Activated CD8-positive, alpha-beta memory T cell treated with anti-CD3 and anti-CD28 coated beads, Interleukin-2, amount 10 ng/mL, durations not matched to agents 7 days and 5 days (primary cell): ENCODE data around the gene NGEF. TPM values are rescaled to one million over a fixed set of nuclear protein-coding genes. Genes with fewer than 3 reads are reported as not detected.

ENCODE experiments used
- ATAC-seq: fragments of 150-1000 bp; cut with Tn5 transposase; one replicate; pipeline ENCODE4 v1.10.0; 2021; ENCODE audit warnings: moderate library complexity
- CTCF ChIA-PET: fragments of 350-600 bp; sonication (Branson Sonifier 250); formaldehyde crosslinking; loops from one replicate; lab custom pipeline; 2021; ENCODE audit warnings: antibody characterized with exemption; lab: Charles Lee
- DNase-seq: peaks from one replicate; pipeline ENCODE4 v3.0.0-alpha.2; 2020
- H3K27ac Mint-ChIP-seq: one replicate; pipeline ENCODE4 v1.8.0; 2021; ENCODE audit warnings: mild to moderate bottlenecking, mixed read lengths
- H3K27me3 Mint-ChIP-seq: one replicate; pipeline ENCODE4 v1.8.0; 2021; ENCODE audit warnings: mixed read lengths
- H3K36me3 Mint-ChIP-seq: one replicate; pipeline ENCODE4 v1.8.0; 2021; ENCODE audit warnings: mild to moderate bottlenecking, mixed read lengths
- H3K4me1 Mint-ChIP-seq: one replicate; pipeline ENCODE4 v1.8.0; 2021; ENCODE audit warnings: mixed read lengths
- H3K4me3 Mint-ChIP-seq: one replicate; pipeline ENCODE4 v1.8.0; 2021; ENCODE audit warnings: mild to moderate bottlenecking, moderate library complexity, mixed read lengths
- H3K9me3 Mint-ChIP-seq: one replicate; pipeline ENCODE4 v1.8.0; 2022; ENCODE audit warnings: low read depth, mixed read lengths
- total RNA-seq, 2 experiments: library from RNA; stranded (reverse); gene quantifications; one replicate each; pipeline ENCODE4 v1.2.3, GENCODE V29; 2021

The NGEF gene
- total RNA-seq, 2 experiments from 2014 or later, result not detected

- Mint-ChIP-seq H3K9me3 (no peaks in the 10 kb centered on the region), H3K4me3 (no peak overlapping the region), H3K36me3 (no peaks in the 10 kb centered on the region), H3K4me1 (no peaks in the 10 kb centered on the region), H3K27me3 (peaks cover 10% of the 10 kb centered on the region), H3K27ac (no peak overlapping the region)
- ATAC-seq (no peak), DNase-seq (peak; percentile 16)
- CTCF ChIA-PET, result no interaction called here
Observed at GRCh38 chr2:233009661-233010060, 3.4 kb downstream of the NGEF start.

GRCh38 chr2:233007739-233008138 lies 5.3 kb downstream of the NGEF start:
- Mint-ChIP-seq H3K4me1 (no peaks in the 10 kb centered on the region), H3K36me3 (no peaks in the 10 kb centered on the region), H3K4me3 (no peak overlapping the region), H3K27ac (no peak overlapping the region), H3K9me3 (no peaks in the 10 kb centered on the region), H3K27me3 (peaks cover 10% of the 10 kb centered on the region)
- DNase-seq, result peak; percentile 8
- no peak for ATAC-seq
- CTCF ChIA-PET, result no interaction called here

- Mint-ChIP-seq H3K4me1 (no peaks in the 10 kb centered on the region), H3K36me3 (no peaks in the 10 kb centered on the region), H3K9me3 (no peaks in the 10 kb centered on the region), H3K27me3 (peaks cover 10% of the 10 kb centered on the region), H3K4me3 (no peak overlapping the region), H3K27ac (no peak overlapping the region)
- peak; percentile 19 for DNase-seq
- ATAC-seq, result no peak
- CTCF ChIA-PET, result interaction anchor here (1.1 kb wide), 1 partner anchor 21 kb away, joined by 3 read pairs; no protein-coding TSS in a partner anchor
Observed at GRCh38 chr2:233007270-233007669, 5.8 kb downstream of the NGEF start.

DNA sequence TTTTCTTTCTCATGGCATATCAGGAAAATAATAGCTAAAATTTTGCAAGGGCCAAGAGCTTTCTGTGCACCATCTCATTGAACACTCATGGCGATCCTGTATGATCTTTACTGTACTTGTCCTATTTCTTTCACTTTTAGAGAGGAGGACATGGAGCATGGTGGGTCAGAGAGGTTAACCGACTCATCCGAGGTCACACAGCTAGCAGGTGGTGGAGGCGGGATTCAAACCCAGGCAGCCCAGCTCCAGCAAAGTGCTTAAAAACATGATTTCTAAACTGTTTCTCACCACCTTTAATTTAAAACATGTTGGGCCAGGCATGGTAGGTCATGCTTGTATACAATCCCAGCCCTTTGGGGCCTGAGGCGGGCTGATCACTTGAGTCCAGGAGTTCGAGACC lies 6.4 kb downstream of the NGEF start:
- no peak for ATAC-seq
- CTCF ChIA-PET, result interaction anchor here (1.1 kb wide), 1 partner anchor 22 kb away, joined by 3 read pairs; no protein-coding TSS in a partner anchor

GRCh38 chr2:233005096-233005495 lies 8.0 kb downstream of the NGEF start:
- Mint-ChIP-seq H3K27ac (no peak overlapping the region), H3K36me3 (no peaks in the 10 kb centered on the region), H3K4me1 (no peaks in the 10 kb centered on the region), H3K9me3 (no peaks in the 10 kb centered on the region), H3K27me3 (peaks cover 10% of the 10 kb centered on the region), H3K4me3 (no peak overlapping the region)
- DNase-seq, result peak; percentile 25
- no peak for ATAC-seq
- CTCF ChIA-PET, result no interaction called here

More for the DNA sequence above, 6.4 kb downstream of the NGEF start:
- no peak overlapping the region for H3K27ac Mint-ChIP-seq
- DNase-seq, result peak; percentile 18
- H3K9me3 Mint-ChIP-seq, result no peaks in the 10 kb centered on the region
- no peaks in the 10 kb centered on the region for H3K36me3 Mint-ChIP-seq
- peaks cover 10% of the 10 kb centered on the region for H3K27me3 Mint-ChIP-seq
- no peaks in the 10 kb centered on the region for H3K4me1 Mint-ChIP-seq
- H3K4me3 Mint-ChIP-seq, result no peak overlapping the region

GRCh38 chr2:233003658-233004555 lies 9.1 kb downstream of the NGEF start:
- Mint-ChIP-seq H3K4me3 (no peak overlapping the region), H3K36me3 (no peaks in the 10 kb centered on the region), H3K9me3 (no peaks in the 10 kb centered on the region), H3K27ac (no peak overlapping the region), H3K4me1 (no peaks in the 10 kb centered on the region), H3K27me3 (peaks cover 10% of the 10 kb centered on the region)
- DNase-seq, result peak; percentile 38
- CTCF ChIA-PET, result no interaction called here
- no peak for ATAC-seq

DNA sequence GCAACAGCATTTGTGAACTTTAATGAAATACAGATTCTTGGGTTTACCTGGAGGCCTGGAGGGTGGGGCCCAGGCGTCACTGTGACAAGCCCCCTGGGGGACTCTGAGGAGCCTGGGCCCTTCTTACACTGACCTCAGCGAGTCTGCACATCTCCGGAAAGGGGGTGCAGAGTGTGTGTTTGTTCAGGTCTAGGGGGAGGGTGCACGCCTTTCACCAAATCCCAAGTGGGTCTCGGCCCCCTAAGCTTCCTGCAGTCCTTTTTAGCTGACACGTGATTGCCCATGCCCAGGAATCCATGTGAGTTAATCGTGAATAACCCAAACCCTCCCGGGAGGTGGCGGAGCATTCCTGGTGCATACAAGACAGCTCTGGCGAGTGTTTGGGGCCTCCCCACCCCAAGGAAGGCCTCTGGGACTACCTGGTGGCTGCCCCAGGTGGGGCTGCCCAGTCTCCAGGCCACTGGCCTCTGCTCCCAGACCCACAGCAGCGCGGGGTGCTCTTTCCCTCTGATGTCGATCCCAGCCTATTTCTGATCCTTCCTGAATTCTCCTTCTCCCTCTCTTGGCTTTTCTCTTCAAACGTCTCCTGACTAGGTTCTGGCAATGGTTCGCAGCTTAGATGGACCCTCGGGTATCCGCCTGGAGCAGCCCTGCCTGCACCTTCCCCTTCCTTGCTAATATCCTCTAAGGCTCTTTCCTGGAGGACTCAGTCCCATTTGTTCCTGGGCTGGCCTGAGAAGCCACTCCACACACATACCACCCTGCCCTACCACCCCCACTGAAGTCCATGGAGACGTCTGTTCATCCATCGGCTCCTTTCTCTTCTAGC lies 10.0 kb downstream of the NGEF start:
- no peak overlapping the region for H3K27ac Mint-ChIP-seq
- ATAC-seq (no peak), DNase-seq (peak; percentile 21)
- CTCF ChIA-PET, result no interaction called here
- no peaks in the 10 kb centered on the region for H3K9me3 Mint-ChIP-seq
- no peaks in the 10 kb centered on the region for H3K36me3 Mint-ChIP-seq
- no peak overlapping the region for H3K4me3 Mint-ChIP-seq
- H3K4me1 Mint-ChIP-seq, result no peaks in the 10 kb centered on the region
- peaks cover 8% of the 10 kb centered on the region for H3K27me3 Mint-ChIP-seq

DNA sequence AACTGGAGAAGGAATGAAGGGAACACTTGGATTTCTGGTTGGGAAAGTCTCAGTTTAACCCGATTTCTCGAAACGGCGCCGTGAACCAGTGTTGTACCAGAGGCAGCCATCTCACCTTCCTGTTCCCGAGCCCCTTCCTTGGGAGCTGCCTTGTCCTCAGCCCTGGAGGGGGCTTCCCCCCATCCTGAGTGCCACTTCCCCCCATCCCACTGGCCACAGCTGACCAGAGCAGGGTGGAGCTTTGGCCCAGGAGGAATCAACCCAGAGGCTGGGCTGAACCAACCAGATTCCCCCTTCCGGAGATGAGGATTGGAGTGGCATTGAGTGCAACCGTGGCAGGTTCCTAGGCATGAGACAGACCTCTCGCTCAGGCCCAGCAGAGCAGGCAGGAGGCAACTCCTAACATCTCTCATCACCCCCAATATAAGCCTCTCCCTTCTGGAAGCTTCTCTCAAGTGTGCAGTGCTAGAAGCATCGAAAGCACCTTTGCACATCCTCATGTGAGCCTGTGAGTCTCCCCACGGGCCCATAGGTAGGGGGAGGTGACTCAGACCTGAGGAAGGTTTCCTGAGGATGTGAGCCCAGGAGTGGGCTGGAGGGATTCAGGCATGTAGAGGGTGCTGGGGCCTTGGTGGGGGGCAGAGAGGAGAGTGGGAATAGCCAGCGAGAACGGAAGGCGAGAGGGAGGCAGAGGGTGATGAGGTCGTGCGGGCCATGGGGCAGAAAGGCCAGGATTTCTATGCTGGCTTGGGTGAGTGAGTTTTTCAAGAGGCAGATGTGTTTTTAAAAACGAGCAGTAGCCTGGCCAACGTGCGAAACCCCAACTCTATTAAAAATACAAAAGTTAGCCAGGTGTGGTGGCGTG lies 11.9 kb downstream of the NGEF start:
- Mint-ChIP-seq H3K27ac (no peak overlapping the region), H3K36me3 (no peaks in the 10 kb centered on the region)
- CTCF ChIA-PET, result no interaction called here

GRCh38 chr2:232999354-232999753 lies 13.7 kb downstream of the NGEF start:
- Mint-ChIP-seq H3K9me3 (no peaks in the 10 kb centered on the region), H3K27ac (no peak overlapping the region), H3K4me1 (no peaks in the 10 kb centered on the region), H3K4me3 (no peak overlapping the region), H3K36me3 (no peaks in the 10 kb centered on the region), H3K27me3 (no peaks in the 10 kb centered on the region)
- CTCF ChIA-PET, result no interaction called here
- peak; percentile 25 for DNase-seq
- no peak for ATAC-seq

More for the DNA sequence above, 11.9 kb downstream of the NGEF start:
- peak; percentile 31 for DNase-seq
- Mint-ChIP-seq H3K4me3 (no peak overlapping the region), H3K4me1 (no peaks in the 10 kb centered on the region), H3K27me3 (peaks cover 2% of the 10 kb centered on the region), H3K9me3 (no peaks in the 10 kb centered on the region)
- ATAC-seq, result no peak

DNA sequence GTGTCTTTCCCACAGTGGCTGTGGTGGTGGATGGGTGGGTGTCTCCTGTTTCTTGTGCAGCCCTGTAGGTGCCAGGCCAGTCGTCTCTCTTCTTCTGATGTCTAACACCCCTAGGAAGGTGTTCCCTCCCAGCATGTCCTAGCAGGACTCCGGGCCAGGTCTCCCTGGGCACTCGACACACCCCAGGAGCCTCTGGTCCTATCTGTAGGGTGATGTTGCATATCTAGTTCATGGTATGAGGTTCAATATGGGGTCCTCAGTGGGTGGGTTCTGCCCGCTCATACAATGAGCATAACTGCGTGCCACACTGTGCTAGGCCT lies 14.4 kb downstream of the NGEF start:
- no peaks in the 10 kb centered on the region for H3K4me1 Mint-ChIP-seq
- no peak for DNase-seq
- no peaks in the 10 kb centered on the region for H3K27me3 Mint-ChIP-seq
- H3K4me3 Mint-ChIP-seq, result no peak overlapping the region
- no peaks in the 10 kb centered on the region for H3K36me3 Mint-ChIP-seq
- H3K27ac Mint-ChIP-seq, result no peak overlapping the region
- no peaks in the 10 kb centered on the region for H3K9me3 Mint-ChIP-seq
- no peak for ATAC-seq
- CTCF ChIA-PET, result no interaction called here

- peak; percentile 21 for DNase-seq
- ATAC-seq, result no peak
- Mint-ChIP-seq H3K4me3 (no peak overlapping the region), H3K4me1 (no peaks in the 10 kb centered on the region), H3K9me3 (no peaks in the 10 kb centered on the region), H3K27ac (no peak overlapping the region), H3K36me3 (no peaks in the 10 kb centered on the region), H3K27me3 (peaks cover 6% of the 10 kb centered on the region)
- CTCF ChIA-PET, result no interaction called here
Observed at GRCh38 chr2:232997749-232998665, 15.0 kb downstream of the NGEF start.

DNA sequence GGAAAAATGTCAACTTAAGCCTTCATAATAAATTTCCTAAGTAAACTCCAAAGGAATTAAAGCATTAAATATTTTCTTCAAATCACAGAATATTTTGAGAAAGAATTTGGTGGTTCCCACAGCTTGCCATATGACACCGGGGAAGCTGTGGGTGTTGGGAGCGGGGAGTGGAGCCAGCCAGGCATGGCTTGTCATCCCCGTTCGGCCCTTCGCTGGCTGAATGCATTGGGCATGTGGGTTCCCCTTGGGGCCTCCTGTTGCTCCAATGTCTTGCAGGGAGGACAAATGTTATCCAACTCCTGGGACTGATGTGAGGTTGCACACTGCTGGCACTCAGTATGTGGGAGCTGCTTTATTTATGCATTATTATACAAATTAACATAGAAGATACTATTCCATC lies 18.6 kb downstream of the NGEF start:
- Mint-ChIP-seq H3K27ac (no peak overlapping the region), H3K4me3 (no peak overlapping the region), H3K9me3 (no peaks in the 10 kb centered on the region), H3K4me1 (no peaks in the 10 kb centered on the region), H3K36me3 (no peaks in the 10 kb centered on the region), H3K27me3 (peaks cover 20% of the 10 kb centered on the region)
- ATAC-seq (no peak), DNase-seq (peak; percentile 19)
- CTCF ChIA-PET, result no interaction called here
